Loucy (cell line): ENCODE measurements around the gene CYP1A1.
A peak's percentile ranks its signal among the peaks of the same experiment; 100 is the strongest.

ENCODE experiments used
- H2AFZ ChIP-seq: fragments of 200-600 bp; sonication (generic); 2 replicates; pipeline ENCODE4 v1.6.0; 2016; ENCODE audit warnings: antibody characterized with exemption, mild to moderate bottlenecking, low read length, moderate library complexity
- H3F3A ChIP-seq: fragments of 200-600 bp; 2 replicates; pipeline ENCODE4 v1.6.0; 2016; ENCODE audit warnings: antibody characterized with exemption, low read depth, mild to moderate bottlenecking
- H3K27me3 ChIP-seq: fragments of 200-600 bp; sonication (generic); 2 replicates; pipeline ENCODE4 v1.6.1; 2014; ENCODE audit warnings: low read length, mild to moderate bottlenecking; ENCODE audit not compliant: insufficient read depth, poor library complexity, severe bottlenecking
- H3K36me3 ChIP-seq: fragments of 200-600 bp; sonication (generic); 2 replicates; pipeline ENCODE4 v1.6.1; 2016; ENCODE audit warnings: low read length; ENCODE audit not compliant: insufficient read depth
- H3K4me1 ChIP-seq: fragments of 200-600 bp; sonication (generic); 2 replicates; pipeline ENCODE4 v1.5.1; 2014; ENCODE audit warnings: low read length, mild to moderate bottlenecking; ENCODE audit not compliant: insufficient read depth, poor library complexity, severe bottlenecking
- H3K4me2 ChIP-seq: fragments of 200-600 bp; sonication (generic); 2 replicates; pipeline ENCODE4 v1.6.0; 2014; ENCODE audit warnings: antibody characterized with exemption, low read length, low read depth, mild to moderate bottlenecking; ENCODE audit not compliant: poor library complexity, severe bottlenecking
- H3K4me3 ChIP-seq: fragments of 200-600 bp; sonication (generic); 2 replicates; pipeline ENCODE4 v1.5.1; 2014; ENCODE audit warnings: low read length, mild to moderate bottlenecking, mixed read lengths; ENCODE audit not compliant: poor library complexity, severe bottlenecking
- H3K79me2 ChIP-seq: fragments of 200-600 bp; sonication (generic); 2 replicates; pipeline ENCODE4 v1.6.1; 2014; ENCODE audit warnings: low read length; ENCODE audit not compliant: insufficient read depth
- H3K9ac ChIP-seq: fragments of 200-600 bp; sonication (generic); 2 replicates; pipeline ENCODE4 v1.6.0; 2014; ENCODE audit warnings: mild to moderate bottlenecking, low read depth, low read length, moderate library complexity; ENCODE audit not compliant: poor library complexity, severe bottlenecking
- H3K9me2 ChIP-seq: fragments of 200-600 bp; sonication (generic); replicated peaks from 2 replicates; pipeline ENCODE4 v1.6.1; 2016; ENCODE audit warnings: low read depth, low read length, mixed read lengths
- H3K9me3 ChIP-seq: fragments of 200-600 bp; sonication (generic); 2 replicates; pipeline ENCODE4 v1.6.1; 2014; ENCODE audit warnings: mild to moderate bottlenecking, antibody characterized with exemption, low read length, low read depth; ENCODE audit not compliant: insufficient read depth
- H4K20me1 ChIP-seq: fragments of 200-600 bp; sonication (generic); 2 replicates; pipeline ENCODE4 v1.6.0; 2014; ENCODE audit warnings: antibody characterized with exemption, low read length, mild to moderate bottlenecking; ENCODE audit not compliant: insufficient read depth, poor library complexity, severe bottlenecking
- CTCF ChIP-seq: fragments of 200-600 bp; sonication (generic); conservative IDR thresholded peaks from 2 replicates; pipeline ENCODE4 v1.5.1; 2014; ENCODE audit warnings: mild to moderate bottlenecking, antibody characterized with exemption, low read length
- EZH2phosphoT487 ChIP-seq: fragments of 200-600 bp; IDR thresholded peaks from 2 replicates; pipeline ENCODE4 v1.6.1; 2018; ENCODE audit warnings: antibody characterized with exemption, mild to moderate bottlenecking, moderate library complexity, borderline replicate concordance

The CYP1A1 gene

GRCh38 chr15:74768099-74768770 lies 42.9 kb upstream of the CYP1A1 start:
- peak overlapping the region; percentile 60 for H3K4me2 ChIP-seq
- H3K9me2 ChIP-seq = no peaks in the 10 kb centered on the region
- no peaks in the 10 kb centered on the region for H3F3A ChIP-seq
- peak overlapping the region; percentile 76; the same call in 1 of the 2 replicates for H2AFZ ChIP-seq
- H3K4me3 ChIP-seq = peak overlapping the region; percentile 48
- no peaks in the 10 kb centered on the region for H3K4me1 ChIP-seq
- H3K36me3 ChIP-seq = no peaks in the 10 kb centered on the region
- no peak overlapping the region for H3K9ac ChIP-seq
- H3K27me3 ChIP-seq = no peaks in the 10 kb centered on the region
- TF ChIP-seq EZH2phosphoT487 (no peak), CTCF (no peak)
- H3K9me3 ChIP-seq = no peaks in the 10 kb centered on the region
- no peaks in the 10 kb centered on the region for H3K79me2 ChIP-seq
- no peaks in the 10 kb centered on the region for H4K20me1 ChIP-seq

- H4K20me1 ChIP-seq = no peaks in the 10 kb centered on the region
- H3K27me3 ChIP-seq = no peaks in the 10 kb centered on the region
- no peak overlapping the region for H3K4me2 ChIP-seq
- no peaks in the 10 kb centered on the region for H3K9me3 ChIP-seq
- TF ChIP-seq CTCF (no peak), EZH2phosphoT487 (no peak)
- H3K79me2 ChIP-seq = no peaks in the 10 kb centered on the region
- no peaks in the 10 kb centered on the region for H3K36me3 ChIP-seq
- no peaks in the 10 kb centered on the region for H3K4me1 ChIP-seq
- H2AFZ ChIP-seq = no peak overlapping the region
- no peaks in the 10 kb centered on the region for H3F3A ChIP-seq
- no peak overlapping the region for H3K4me3 ChIP-seq
- H3K9me2 ChIP-seq = no peaks in the 10 kb centered on the region
- no peak overlapping the region for H3K9ac ChIP-seq
Measured at GRCh38 chr15:74767167-74768098, 42.1 kb upstream of the CYP1A1 start.

- Histone ChIP-seq H3K4me3 (no peak overlapping the region), H3K9me3 (no peaks in the 10 kb centered on the region), H3K4me1 (no peaks in the 10 kb centered on the region), H2AFZ (no peak overlapping the region), H3K79me2 (no peaks in the 10 kb centered on the region), H3F3A (no peaks in the 10 kb centered on the region), H3K4me2 (no peak overlapping the region), H3K27me3 (no peaks in the 10 kb centered on the region), H3K36me3 (no peaks in the 10 kb centered on the region), H3K9ac (no peak overlapping the region), H4K20me1 (no peaks in the 10 kb centered on the region), H3K9me2 (no peaks in the 10 kb centered on the region)
- TF ChIP-seq CTCF = no peak
- no peak for TF ChIP-seq EZH2phosphoT487
Measured at GRCh38 chr15:74763416-74763815, 38.1 kb upstream of the CYP1A1 start.
